Measurements from ENCODE around the gene MRNIP.
"Not testable (repeated sequence)": the region's sequence is repeated elsewhere in the genome, so short reads cannot be mapped to it uniquely, and the experiment has no call there.

The MRNIP gene

DNA sequence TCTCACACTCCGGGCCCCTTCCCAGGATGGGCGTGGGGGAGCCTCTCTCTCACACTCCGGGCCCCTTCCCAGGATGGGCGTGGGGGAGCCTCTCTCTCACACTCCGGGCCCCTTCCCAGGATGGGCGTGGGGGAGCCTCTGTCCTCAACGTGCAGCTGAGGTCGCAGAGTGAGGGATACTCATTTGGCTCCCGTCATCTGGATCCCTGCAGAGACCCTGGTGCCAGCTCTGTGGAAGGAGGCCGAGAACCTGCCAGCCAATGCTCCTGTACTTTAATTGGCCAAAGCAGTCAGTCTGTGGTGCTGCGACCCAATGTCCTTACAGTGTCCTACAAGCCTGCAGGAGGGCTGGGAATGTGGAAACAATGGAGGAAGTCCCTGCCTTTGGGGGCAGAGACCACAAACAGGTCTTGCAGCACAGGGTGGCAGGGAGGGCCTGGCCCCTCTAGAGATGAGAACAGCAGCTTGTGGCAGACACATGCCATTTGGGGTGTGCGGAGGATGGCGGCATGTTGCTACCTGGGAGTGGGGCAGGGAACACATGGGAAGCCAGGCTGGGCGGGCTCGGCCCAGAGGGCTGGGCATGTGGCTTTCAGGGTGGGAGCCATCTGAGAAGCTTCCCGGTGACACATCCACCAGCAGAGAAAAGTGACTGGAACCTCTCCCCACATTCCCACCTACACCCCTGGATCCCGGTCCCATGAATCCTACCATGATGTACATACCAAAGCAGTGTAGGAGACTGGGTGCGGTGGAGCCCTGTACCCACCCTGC lies 13.6 kb upstream of the MRNIP start:
- no peak overlapping the region for H3K27ac ChIP-seq (ENCODE audit: low read depth, low read length)
- H3K9me3 ChIP-seq (ENCODE audit: control insufficient read depth in 5 of 5, low read length in 5 of 5): no peaks in the 10 kb centered on the region
- peaks cover 0 to 92% (median 87%) of the 10 kb centered on the region in 5 donors for H3K36me3 ChIP-seq (ENCODE audit: control insufficient read depth in 5 of 5, insufficient read depth in 5 of 5, low read length in 5 of 5)
- peaks cover 0 to 6% (median 0%) of the 10 kb centered on the region in 5 donors for H3K4me1 ChIP-seq (ENCODE audit: control insufficient read depth in 5 of 5, insufficient read depth in 5 of 5, low read length in 5 of 5)
- H3K27me3 ChIP-seq (ENCODE audit: control insufficient read depth in 5 of 5, insufficient read depth in 4 of 5, low read length in 5 of 5): no peaks in the 10 kb centered on the region
- no peak overlapping the region for H3K4me3 ChIP-seq (ENCODE audit: low read depth in 1 of 5, low read length in 5 of 5)
- H3K9ac ChIP-seq (ENCODE audit: low read length in 5 of 5): no peak overlapping the region

DNA sequence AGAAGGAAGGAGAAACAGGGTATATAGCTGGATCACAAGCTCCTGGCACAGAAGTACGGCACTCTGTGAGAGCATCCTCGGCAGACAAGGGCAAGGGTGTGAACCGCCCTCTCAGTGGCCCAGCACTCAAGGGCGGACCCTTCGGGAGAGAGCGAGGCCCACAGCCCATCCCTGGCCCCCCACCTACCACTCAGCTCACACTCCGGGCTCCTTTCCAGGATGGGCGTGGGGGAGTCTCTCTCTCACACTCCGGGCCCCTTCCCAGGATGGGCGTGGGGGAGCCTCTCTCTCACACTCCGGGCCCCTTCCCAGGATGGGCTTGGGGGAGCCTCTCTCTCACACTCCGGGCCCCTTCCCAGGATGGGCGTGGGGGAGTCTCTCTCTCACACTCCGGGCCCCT lies 12.9 kb upstream of the MRNIP start:
- not testable (repeated sequence) for H3K27ac ChIP-seq (ENCODE audit: low read depth, low read length); H3K27me3 ChIP-seq (ENCODE audit: control insufficient read depth in 5 of 5, insufficient read depth in 4 of 5, low read length in 5 of 5); H3K9me3 ChIP-seq (ENCODE audit: control insufficient read depth in 5 of 5, low read length in 5 of 5); H3K9ac ChIP-seq (ENCODE audit: low read length in 5 of 5); H3K4me1 ChIP-seq (ENCODE audit: control insufficient read depth in 5 of 5, insufficient read depth in 5 of 5, low read length in 5 of 5); H3K4me3 ChIP-seq (ENCODE audit: low read depth in 1 of 5, low read length in 5 of 5)
- H3K36me3 ChIP-seq (ENCODE audit: control insufficient read depth in 5 of 5, insufficient read depth in 5 of 5, low read length in 5 of 5): peaks cover 0 to 96% (median 92%) of the 10 kb centered on the region in 5 donors

DNA sequence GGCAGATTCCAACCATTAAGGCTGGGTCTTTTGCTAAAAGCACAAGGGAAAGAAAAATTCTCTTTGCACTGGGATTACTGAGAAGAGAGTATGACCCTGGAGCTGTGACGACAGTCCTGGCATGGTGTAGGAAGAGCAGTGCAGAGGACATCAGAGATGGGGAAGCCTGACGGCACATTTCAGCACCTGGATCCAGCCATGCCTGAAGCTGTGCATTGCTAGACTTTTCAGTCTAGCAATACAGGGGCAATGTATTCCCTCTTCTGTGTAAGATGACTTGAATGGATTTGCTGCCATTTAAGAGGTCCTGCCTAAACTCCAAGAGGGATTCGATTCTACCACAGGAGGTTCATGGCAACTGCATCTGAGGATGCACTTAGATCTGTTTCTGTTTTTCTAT lies 12.3 kb upstream of the MRNIP start:
- H3K36me3 ChIP-seq (ENCODE audit: control insufficient read depth in 5 of 5, insufficient read depth in 5 of 5, low read length in 5 of 5): peaks cover 0 to 96% (median 92%) of the 10 kb centered on the region in 5 donors
- H3K9me3 ChIP-seq (ENCODE audit: control insufficient read depth in 5 of 5, low read length in 5 of 5): no peaks in the 10 kb centered on the region
- H3K27ac ChIP-seq (ENCODE audit: low read depth, low read length): no peak overlapping the region
- no peaks in the 10 kb centered on the region for H3K27me3 ChIP-seq (ENCODE audit: control insufficient read depth in 5 of 5, insufficient read depth in 4 of 5, low read length in 5 of 5)
- H3K9ac ChIP-seq (ENCODE audit: low read length in 5 of 5): no peak overlapping the region
- H3K4me1 ChIP-seq (ENCODE audit: control insufficient read depth in 5 of 5, insufficient read depth in 5 of 5, low read length in 5 of 5): peaks cover 0 to 2% (median 0%) of the 10 kb centered on the region in 5 donors
- no peak overlapping the region for H3K4me3 ChIP-seq (ENCODE audit: low read depth in 1 of 5, low read length in 5 of 5)

DNA sequence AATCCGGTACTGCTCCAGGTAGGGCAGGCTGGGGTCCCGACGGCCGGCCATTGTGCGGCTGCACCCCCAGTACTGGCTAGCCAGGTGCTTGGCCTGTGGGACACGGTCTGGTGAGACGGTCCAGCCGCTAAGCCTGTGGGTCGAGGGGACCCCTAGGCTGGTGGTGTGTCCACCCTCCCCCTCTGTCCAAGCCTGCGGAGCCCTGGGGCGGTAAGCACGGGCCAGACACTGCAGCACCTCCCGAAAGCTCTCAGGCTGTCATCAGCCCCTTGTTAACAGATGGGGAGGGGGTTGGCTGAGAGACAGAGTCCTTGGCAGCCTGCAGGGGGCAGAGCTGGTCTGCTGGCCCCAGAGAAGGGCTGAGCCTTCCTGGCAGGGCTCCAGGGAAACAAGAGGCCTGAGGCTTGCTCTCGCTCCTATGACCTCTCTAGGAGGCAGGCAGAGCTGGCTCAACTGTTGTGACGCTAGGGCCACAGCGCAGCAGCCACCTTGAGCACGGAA lies 11.8 kb upstream of the MRNIP start:
- Histone ChIP-seq H3K27me3 (ENCODE audit: control insufficient read depth in 5 of 5, insufficient read depth in 4 of 5, low read length in 5 of 5) (no peaks in the 10 kb centered on the region), H3K27ac (ENCODE audit: low read depth, low read length) (no peak overlapping the region), H3K9me3 (ENCODE audit: control insufficient read depth in 5 of 5, low read length in 5 of 5) (no peaks in the 10 kb centered on the region), H3K9ac (ENCODE audit: low read length in 5 of 5) (no peak overlapping the region), H3K36me3 (ENCODE audit: control insufficient read depth in 5 of 5, insufficient read depth in 5 of 5, low read length in 5 of 5) (peaks cover 0 to 94% (median 90%) of the 10 kb centered on the region in 5 donors), H3K4me1 (ENCODE audit: control insufficient read depth in 5 of 5, insufficient read depth in 5 of 5, low read length in 5 of 5) (peaks cover 0 to 3% (median 0%) of the 10 kb centered on the region in 5 donors), H3K4me3 (ENCODE audit: low read depth in 1 of 5, low read length in 5 of 5) (no peak overlapping the region)

DNA sequence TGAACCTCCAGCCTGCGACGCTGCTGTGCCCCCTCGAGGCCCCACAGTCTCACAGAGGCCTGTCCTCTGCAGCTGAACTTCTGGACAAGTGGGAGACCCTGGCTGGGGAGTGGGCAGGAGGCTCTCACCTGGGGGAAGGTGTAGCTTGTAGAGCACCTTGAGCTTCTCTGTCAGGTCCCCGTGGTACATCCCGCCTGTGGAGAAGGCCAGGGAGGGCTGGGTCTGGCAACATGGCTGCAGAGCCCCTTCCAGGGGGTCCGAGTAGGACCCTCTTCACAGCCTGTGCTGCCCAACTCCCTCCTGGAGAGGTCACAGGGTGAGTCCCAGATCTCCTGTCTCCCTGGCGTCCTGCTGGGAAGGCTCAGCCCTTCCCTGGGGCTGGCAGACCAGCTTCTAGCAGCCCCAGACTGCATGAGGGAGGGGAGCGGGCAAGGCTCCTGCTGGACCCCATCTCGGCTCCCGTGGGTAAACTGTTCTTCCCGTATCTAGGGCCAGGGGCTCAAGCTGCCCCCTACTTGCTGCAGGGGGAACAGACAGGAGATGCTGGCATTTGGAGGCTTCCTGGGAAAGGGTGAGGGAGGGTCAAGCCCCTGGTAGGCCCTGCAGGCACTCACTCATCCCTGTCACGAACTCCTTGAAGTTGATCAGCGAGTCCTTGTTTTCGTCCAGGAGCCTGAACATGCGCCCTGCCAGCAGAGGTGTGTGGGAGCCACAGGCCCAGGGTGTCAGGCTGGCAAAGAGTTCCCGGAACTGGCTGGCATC lies 11.2 kb upstream of the MRNIP start:
- Histone ChIP-seq H3K9ac (ENCODE audit: low read length in 5 of 5) (no peak overlapping the region), H3K27me3 (ENCODE audit: control insufficient read depth in 5 of 5, insufficient read depth in 4 of 5, low read length in 5 of 5) (no peaks in the 10 kb centered on the region), H3K4me3 (ENCODE audit: low read depth in 1 of 5, low read length in 5 of 5) (no peak overlapping the region), H3K4me1 (ENCODE audit: control insufficient read depth in 5 of 5, insufficient read depth in 5 of 5, low read length in 5 of 5) (peaks cover 0 to 5% (median 0%) of the 10 kb centered on the region in 5 donors), H3K27ac (ENCODE audit: low read depth, low read length) (no peak overlapping the region), H3K9me3 (ENCODE audit: control insufficient read depth in 5 of 5, low read length in 5 of 5) (no peaks in the 10 kb centered on the region), H3K36me3 (ENCODE audit: control insufficient read depth in 5 of 5, insufficient read depth in 5 of 5, low read length in 5 of 5) (peaks cover 0 to 94% (median 89%) of the 10 kb centered on the region in 5 donors)

DNA sequence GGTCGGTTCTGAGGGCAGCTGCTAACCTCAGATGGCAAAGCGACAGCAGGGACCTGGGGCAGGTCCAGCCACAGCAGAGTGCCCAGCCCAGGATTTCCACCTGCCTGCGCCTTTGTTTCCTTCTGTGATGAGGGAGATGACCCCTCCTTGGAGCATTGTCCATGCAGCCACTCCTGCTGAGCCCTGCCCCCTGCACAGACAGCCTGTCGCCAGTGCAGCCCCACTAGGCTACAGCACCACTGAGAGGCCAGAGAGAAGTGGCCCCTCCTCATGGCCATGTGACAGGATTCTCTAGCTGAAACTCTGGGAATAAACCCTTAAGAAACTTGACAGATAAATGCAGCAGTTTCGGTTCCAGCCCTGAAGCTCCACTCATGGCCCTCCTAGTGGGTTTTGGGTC lies 10.5 kb upstream of the MRNIP start:
- no peak overlapping the region for H3K27ac ChIP-seq (ENCODE audit: low read depth, low read length)
- peaks cover 0 to 93% (median 88%) of the 10 kb centered on the region in 5 donors for H3K36me3 ChIP-seq (ENCODE audit: control insufficient read depth in 5 of 5, insufficient read depth in 5 of 5, low read length in 5 of 5)
- no peak overlapping the region for H3K4me3 ChIP-seq (ENCODE audit: low read depth in 1 of 5, low read length in 5 of 5)
- H3K9ac ChIP-seq (ENCODE audit: low read length in 5 of 5): no peak overlapping the region
- no peaks in the 10 kb centered on the region for H3K27me3 ChIP-seq (ENCODE audit: control insufficient read depth in 5 of 5, insufficient read depth in 4 of 5, low read length in 5 of 5)
- no peaks in the 10 kb centered on the region for H3K9me3 ChIP-seq (ENCODE audit: control insufficient read depth in 5 of 5, low read length in 5 of 5)
- peaks cover 0 to 5% (median 0%) of the 10 kb centered on the region in 5 donors for H3K4me1 ChIP-seq (ENCODE audit: control insufficient read depth in 5 of 5, insufficient read depth in 5 of 5, low read length in 5 of 5)

DNA sequence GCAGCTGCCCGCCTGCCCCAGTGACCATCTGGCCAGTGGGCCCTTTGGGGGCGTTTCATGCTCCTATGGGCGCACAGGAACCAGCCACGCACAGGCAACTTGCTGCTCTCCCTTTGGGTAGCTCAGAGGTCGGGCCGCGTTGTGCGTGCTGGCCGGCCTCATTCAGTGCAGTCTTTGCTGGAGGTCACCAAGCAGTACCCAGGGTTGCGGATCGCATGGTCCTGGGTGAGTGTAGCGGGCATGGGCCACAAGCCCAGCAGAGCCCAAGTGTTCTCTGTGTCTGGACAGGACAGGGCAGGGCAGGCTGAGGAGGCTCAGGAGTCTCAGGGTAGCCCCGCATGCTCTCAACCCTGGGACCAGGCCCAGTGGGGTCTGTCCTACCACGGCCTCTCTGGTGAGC lies 9.9 kb upstream of the MRNIP start:
- Histone ChIP-seq H3K27ac (ENCODE audit: low read depth, low read length) (no peak overlapping the region), H3K9me3 (ENCODE audit: control insufficient read depth in 5 of 5, low read length in 5 of 5) (no peaks in the 10 kb centered on the region), H3K36me3 (ENCODE audit: control insufficient read depth in 5 of 5, insufficient read depth in 5 of 5, low read length in 5 of 5) (peaks cover 0 to 93% (median 88%) of the 10 kb centered on the region in 5 donors), H3K4me3 (ENCODE audit: low read depth in 1 of 5, low read length in 5 of 5) (no peak overlapping the region), H3K9ac (ENCODE audit: low read length in 5 of 5) (no peak overlapping the region), H3K4me1 (ENCODE audit: control insufficient read depth in 5 of 5, insufficient read depth in 5 of 5, low read length in 5 of 5) (peaks cover 0 to 5% (median 0%) of the 10 kb centered on the region in 5 donors), H3K27me3 (ENCODE audit: control insufficient read depth in 5 of 5, insufficient read depth in 4 of 5, low read length in 5 of 5) (no peaks in the 10 kb centered on the region)

DNA sequence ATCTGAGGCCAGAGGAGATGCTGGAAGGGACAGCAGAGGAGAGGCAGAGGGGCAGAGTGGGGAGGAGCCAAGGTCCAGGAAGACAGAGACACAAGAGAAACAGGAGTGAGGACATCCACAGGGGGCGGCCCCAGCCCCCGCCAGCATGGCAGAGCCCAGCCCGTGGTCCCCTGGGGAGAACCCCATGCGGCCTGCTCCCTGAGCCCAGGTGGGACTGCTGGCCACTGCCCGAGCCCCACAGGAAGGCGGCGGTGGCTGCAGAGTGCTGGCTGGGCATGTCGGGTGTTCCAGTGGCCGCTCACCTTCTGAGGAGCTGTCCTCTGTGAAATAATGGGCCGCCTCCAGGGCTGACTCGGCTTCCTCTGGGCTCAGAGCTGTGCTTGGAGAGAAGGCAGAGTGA lies 8.9 kb upstream of the MRNIP start:
- Histone ChIP-seq H3K4me3 (ENCODE audit: low read depth in 1 of 5, low read length in 5 of 5) (no peak overlapping the region), H3K4me1 (ENCODE audit: control insufficient read depth in 5 of 5, insufficient read depth in 5 of 5, low read length in 5 of 5) (peaks cover 0 to 5% (median 0%) of the 10 kb centered on the region in 5 donors), H3K36me3 (ENCODE audit: control insufficient read depth in 5 of 5, insufficient read depth in 5 of 5, low read length in 5 of 5) (peaks cover 0 to 93% (median 88%) of the 10 kb centered on the region in 5 donors), H3K9me3 (ENCODE audit: control insufficient read depth in 5 of 5, low read length in 5 of 5) (peaks cover 0 to 2% (median 0%) of the 10 kb centered on the region in 5 donors), H3K9ac (ENCODE audit: low read length in 5 of 5) (no peak overlapping the region), H3K27me3 (ENCODE audit: control insufficient read depth in 5 of 5, insufficient read depth in 4 of 5, low read length in 5 of 5) (no peaks in the 10 kb centered on the region), H3K27ac (ENCODE audit: low read depth, low read length) (no peak overlapping the region)

DNA sequence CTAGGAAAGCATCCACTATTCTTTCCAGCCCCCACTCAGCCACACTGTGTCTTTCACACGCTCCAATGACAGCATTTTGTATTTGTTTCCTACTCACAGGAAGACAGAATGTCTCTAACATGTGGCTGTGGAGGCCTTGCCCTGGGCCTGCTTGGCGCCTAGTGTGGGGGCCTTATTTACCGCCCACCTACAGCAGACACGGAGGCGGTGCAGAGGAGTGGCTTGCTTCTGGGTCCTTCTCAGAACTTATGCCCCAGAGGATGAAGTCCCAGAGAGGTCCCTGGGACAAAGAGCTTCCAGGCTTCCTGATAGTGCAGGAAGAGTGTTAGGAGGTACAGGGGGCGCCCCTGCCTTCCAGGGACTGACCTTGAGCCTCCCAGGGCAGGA lies 8.5 kb upstream of the MRNIP start:
- Histone ChIP-seq H3K36me3 (ENCODE audit: control insufficient read depth in 5 of 5, insufficient read depth in 5 of 5, low read length in 5 of 5) (peaks cover 0 to 93% (median 87%) of the 10 kb centered on the region in 5 donors), H3K4me1 (ENCODE audit: control insufficient read depth in 5 of 5, insufficient read depth in 5 of 5, low read length in 5 of 5) (peaks cover 0 to 5% (median 0%) of the 10 kb centered on the region in 5 donors), H3K27ac (ENCODE audit: low read depth, low read length) (no peak overlapping the region), H3K27me3 (ENCODE audit: control insufficient read depth in 5 of 5, insufficient read depth in 4 of 5, low read length in 5 of 5) (no peaks in the 10 kb centered on the region), H3K9ac (ENCODE audit: low read length in 5 of 5) (no peak overlapping the region), H3K9me3 (ENCODE audit: control insufficient read depth in 5 of 5, low read length in 5 of 5) (peaks cover 0 to 6% (median 4%) of the 10 kb centered on the region in 5 donors), H3K4me3 (ENCODE audit: low read depth in 1 of 5, low read length in 5 of 5) (no peak overlapping the region)

Measured in subcutaneous abdominal adipose tissue (tissue), 5 donors.